GM13976 (cell line): ENCODE data around the gene H6PD.

Source experiments
- DNase-seq: peaks from one replicate; pipeline ENCODE4 v3.0.0; 2012; ENCODE audit warnings: low spot score
- in situ Hi-C: fragments of 300-500 bp; cut with MboI; formaldehyde crosslinking; loops from one replicate; pipeline ENCODE4 v1.12.0; 2022; ENCODE audit warnings: low sequenced_read_pairs, mixed read lengths, inconsistent platforms; ENCODE audit not compliant: unreplicated experiment
- TF ChIP-seq, protein P1 (sequence below): IDR thresholded peaks from 2 replicates; pipeline ENCODE4 v1.5.1; 2012; ENCODE audit warnings: borderline replicate concordance, mild to moderate bottlenecking; ENCODE audit not compliant: insufficient read depth; ENCODE audit errors: extremely low read depth, missing control alignments, control extremely low read depth

Gene H6PD

DNA sequence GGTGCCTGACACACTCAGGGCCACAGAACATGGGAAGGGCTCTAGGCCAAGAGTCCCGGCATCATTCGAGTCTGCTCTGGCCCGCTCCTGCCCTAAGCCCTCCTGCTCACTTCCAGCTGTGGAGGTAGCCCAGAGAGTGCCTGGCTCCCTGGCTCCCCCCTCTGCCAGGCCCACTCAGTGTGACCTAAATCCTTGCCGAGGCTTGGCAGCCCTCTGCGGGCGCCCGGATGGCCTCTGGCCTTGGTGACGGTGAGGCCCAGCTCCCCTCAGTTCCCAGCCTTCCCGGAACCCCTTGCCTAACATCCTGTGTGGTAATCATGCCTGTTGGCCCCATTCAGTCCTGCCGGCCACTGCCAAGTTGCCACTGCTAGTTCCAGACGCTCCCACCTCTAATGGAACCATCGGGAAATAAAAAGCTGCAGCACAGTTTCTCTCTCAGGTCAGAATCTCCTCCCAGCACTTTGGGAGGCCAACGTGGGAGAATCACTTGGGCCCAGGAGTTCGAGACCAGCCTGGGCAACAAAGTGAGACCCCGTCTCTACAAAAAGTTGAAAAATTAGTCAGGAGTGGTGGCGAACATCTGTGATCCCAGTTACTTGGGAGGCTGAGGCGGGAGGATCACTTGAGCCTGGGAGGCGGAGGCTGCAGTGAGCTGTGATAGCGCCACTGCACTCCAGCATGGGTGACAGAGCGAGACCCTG is 1.2 kb upstream of the H6PD start:
- no peak for DNase-seq

DNA sequence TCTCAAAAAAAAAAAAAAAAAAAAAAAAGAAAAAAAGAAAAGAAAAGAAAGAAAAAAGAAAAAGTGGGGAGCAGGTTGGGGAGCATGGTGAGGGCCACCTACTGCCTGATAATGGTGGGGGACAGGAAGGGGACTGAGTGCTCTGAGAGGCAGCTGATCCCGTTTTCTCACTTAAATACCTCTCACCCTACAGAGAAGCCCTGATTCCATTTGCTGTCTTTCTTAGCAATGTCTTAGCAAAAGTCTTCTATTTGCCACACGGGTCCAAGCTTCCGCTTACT is 692 bp upstream of the H6PD start:
- TF ChIP-seq, protein P1, sequence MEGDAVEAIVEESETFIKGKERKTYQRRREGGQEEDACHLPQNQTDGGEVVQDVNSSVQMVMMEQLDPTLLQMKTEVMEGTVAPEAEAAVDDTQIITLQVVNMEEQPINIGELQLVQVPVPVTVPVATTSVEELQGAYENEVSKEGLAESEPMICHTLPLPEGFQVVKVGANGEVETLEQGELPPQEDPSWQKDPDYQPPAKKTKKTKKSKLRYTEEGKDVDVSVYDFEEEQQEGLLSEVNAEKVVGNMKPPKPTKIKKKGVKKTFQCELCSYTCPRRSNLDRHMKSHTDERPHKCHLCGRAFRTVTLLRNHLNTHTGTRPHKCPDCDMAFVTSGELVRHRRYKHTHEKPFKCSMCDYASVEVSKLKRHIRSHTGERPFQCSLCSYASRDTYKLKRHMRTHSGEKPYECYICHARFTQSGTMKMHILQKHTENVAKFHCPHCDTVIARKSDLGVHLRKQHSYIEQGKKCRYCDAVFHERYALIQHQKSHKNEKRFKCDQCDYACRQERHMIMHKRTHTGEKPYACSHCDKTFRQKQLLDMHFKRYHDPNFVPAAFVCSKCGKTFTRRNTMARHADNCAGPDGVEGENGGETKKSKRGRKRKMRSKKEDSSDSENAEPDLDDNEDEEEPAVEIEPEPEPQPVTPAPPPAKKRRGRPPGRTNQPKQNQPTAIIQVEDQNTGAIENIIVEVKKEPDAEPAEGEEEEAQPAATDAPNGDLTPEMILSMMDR: no peak
- no peak for DNase-seq
- in situ Hi-C loops: no loop called here

More for the DNA sequence above, 1.2 kb upstream of the H6PD start:
- in situ Hi-C loops: no loop called here
- TF ChIP-seq, protein P1: no peak

DNA sequence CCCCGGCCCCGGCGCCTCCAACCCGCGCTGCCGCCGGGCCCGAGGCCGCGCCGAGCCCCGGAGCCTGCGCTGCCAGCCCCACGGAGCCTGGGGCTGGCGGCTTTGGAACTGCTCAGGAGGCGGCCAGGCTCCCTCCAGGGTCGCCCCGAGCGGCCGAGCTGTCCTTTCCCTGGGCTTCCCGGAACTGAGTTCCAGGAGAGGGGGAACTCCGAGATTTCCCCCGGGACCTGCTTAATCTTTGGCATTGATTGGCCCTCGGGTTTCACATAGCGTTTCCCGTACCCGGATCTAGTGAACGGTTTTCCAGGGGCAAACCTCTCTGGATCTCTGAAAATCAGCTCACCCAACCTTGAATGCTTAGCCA is 504 bp downstream of the H6PD start:
- TF ChIP-seq, protein P1: no peak
- DNase-seq: no peak
- in situ Hi-C loops: no loop called here

DNA sequence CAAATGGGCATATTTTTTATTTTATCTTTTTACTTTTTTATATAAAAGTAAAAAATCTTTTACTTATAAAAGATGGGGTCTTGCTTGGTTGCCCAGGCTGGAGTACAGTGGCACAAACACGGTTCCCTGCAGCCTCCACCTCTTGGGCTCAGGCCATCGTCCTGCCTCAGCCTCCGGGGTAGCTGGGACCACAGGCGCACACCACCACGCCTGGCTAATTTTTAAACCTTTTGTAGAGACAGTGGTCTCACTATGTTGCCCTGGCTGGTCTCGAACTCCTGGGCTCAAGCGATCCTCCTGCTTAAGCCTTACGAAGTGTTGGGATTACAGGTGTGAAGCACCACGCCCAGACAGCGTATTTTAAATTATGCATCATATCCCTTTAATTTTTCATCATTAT is 986 bp downstream of the H6PD start:
- DNase-seq: no peak
- in situ Hi-C loops: no loop called here
- TF ChIP-seq, protein P1: no peak

DNA sequence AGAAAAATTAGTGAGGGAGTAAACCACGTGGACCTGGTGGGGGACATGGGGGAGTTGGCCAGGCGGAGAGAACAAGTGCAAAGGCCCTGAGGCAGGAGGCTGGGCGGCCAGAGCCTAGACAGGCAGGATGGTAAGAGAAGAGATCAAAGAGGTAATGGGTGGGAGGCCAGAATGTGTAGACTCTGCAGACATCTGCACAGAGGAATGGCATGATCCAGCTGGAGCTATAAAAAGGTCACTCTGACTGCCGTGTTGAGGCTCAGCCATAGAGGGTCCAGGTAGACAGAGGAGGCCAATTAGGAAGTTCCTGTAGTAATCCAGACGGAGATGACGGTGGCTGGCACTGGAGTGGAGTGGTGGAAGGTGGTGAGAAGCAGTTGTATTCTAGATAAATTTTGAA is 3.6 kb downstream of the H6PD start:
- no peak for DNase-seq
- TF ChIP-seq, protein P1: no peak
- in situ Hi-C loops: no loop called here

DNA sequence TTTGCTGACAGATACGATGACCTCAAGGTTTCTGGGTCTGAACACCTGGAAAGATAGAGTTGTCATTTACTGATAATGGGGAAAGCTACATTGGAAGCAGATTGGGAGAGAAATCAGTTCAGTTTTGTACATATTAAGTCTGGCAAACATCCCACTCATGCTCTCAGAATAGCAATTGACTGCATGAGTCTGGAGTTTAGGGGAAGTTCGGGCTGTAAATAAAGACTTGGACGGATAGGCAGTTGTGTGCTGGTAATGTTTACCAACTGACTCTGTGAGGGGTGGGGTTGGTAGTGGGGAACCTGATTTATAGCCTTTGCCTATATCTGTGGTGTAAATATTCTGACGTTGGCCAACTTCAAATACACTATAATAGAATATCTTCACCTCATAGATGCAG is 4.0 kb downstream of the H6PD start:
- DNase-seq: no peak
- TF ChIP-seq, protein P1: no peak
- in situ Hi-C loops: no loop called here
